IMR-90 (cell line): ENCODE measurements around the gene TMEM239. TPM values are rescaled to one million over a fixed set of nuclear protein-coding genes. Genes with fewer than 3 reads are reported as not detected.

Experiments used
- ATAC-seq: fragments of 200-7000 bp; cut with Tn5 transposase; 2 replicates; pipeline ENCODE4 v1.9.1; 2020; ENCODE audit warnings: low read depth, mild to moderate bottlenecking, moderate library complexity
- BruUV-seq: library from RNA; stranded (reverse); fragments of 400-500 nt; replicated peaks from 2 replicates; lab custom pipeline; 2021; lab: Mats Ljungman, UMichigan
- CTCF ChIA-PET: fragments of 300-600 bp; formaldehyde crosslinking; extraction: SDS; loops from one replicate; lab custom pipeline; 2021; ENCODE audit warnings: antibody characterized with exemption; lab: Yijun Ruan, JAX
- POLR2A ChIA-PET: fragments of 300-600 bp; sonication (Branson Sonifier 250); formaldehyde crosslinking; loops from one replicate; lab custom pipeline; 2022; ENCODE audit warnings: antibody characterized with exemption; ENCODE audit not compliant: unreplicated experiment; lab: Charles Lee
- DNase-seq: peaks from one replicate; pipeline ENCODE4 v3.0.0; 2013
- H2AFZ ChIP-seq: replicated peaks from 2 replicates; pipeline ENCODE3; 2013; ENCODE audit warnings: low read length, mild to moderate bottlenecking; ENCODE audit not compliant: poor library complexity
- H2AK5ac ChIP-seq: 2 replicates; pipeline ENCODE4 v1.6.1; 2013; ENCODE audit warnings: low read depth, low read length, inconsistent platforms
- H2AK9ac ChIP-seq: replicated peaks from 2 replicates; pipeline ENCODE3; 2013; ENCODE audit warnings: mild to moderate bottlenecking, low read depth, low read length, moderate library complexity; ENCODE audit not compliant: poor library complexity
- H2BK120ac ChIP-seq: 2 replicates; pipeline ENCODE4 v1.6.1; 2013; ENCODE audit warnings: low read depth, low read length, inconsistent platforms
- H2BK15ac ChIP-seq: 3 replicates; pipeline ENCODE4 v1.6.1; 2013; ENCODE audit warnings: low read depth, low read length, inconsistent platforms
- H2BK20ac ChIP-seq: 2 replicates; pipeline ENCODE4 v1.6.1; 2013; ENCODE audit warnings: low read depth, mild to moderate bottlenecking, inconsistent platforms, low read length, moderate library complexity
- H2BK5ac ChIP-seq: 2 replicates; pipeline ENCODE4 v1.6.1; 2013; ENCODE audit warnings: mild to moderate bottlenecking, low read depth, low read length, inconsistent platforms; ENCODE audit not compliant: poor library complexity, severe bottlenecking
- H3K14ac ChIP-seq: replicated peaks from 2 replicates; pipeline ENCODE4 v1.6.1; 2013; ENCODE audit warnings: low read depth, low read length, inconsistent platforms
- H3K18ac ChIP-seq: 2 replicates; pipeline ENCODE4 v1.6.1; 2013; ENCODE audit warnings: low read depth, low read length, control low read depth
- H3K23ac ChIP-seq: 2 replicates; pipeline ENCODE4 v1.6.1; 2013; ENCODE audit warnings: low read depth, low read length, inconsistent platforms
- H3K27ac ChIP-seq: 2 replicates; pipeline ENCODE4 v1.5.1; 2013; ENCODE audit warnings: mild to moderate bottlenecking, control low read depth, low read length; ENCODE audit not compliant: insufficient read depth
- H3K27me3 ChIP-seq: 2 replicates; pipeline ENCODE4 v1.6.1; 2013; ENCODE audit warnings: low read length; ENCODE audit not compliant: control insufficient read depth, insufficient read depth
- H3K36me3 ChIP-seq: 2 replicates; pipeline ENCODE4 v1.6.1; 2013; ENCODE audit warnings: low read length, mixed read lengths; ENCODE audit not compliant: control insufficient read depth, insufficient read depth
- H3K4ac ChIP-seq: 2 replicates; pipeline ENCODE4 v1.6.1; 2013; ENCODE audit warnings: low read depth, low read length, inconsistent platforms
- H3K4me1 ChIP-seq: 2 replicates; pipeline ENCODE4 v1.6.1; 2013; ENCODE audit warnings: low read length, mixed read lengths; ENCODE audit not compliant: control insufficient read depth, insufficient read depth
- H3K4me2 ChIP-seq: 2 replicates; pipeline ENCODE4 v1.6.1; 2013; ENCODE audit warnings: low read depth, mild to moderate bottlenecking, control low read depth, low read length, moderate library complexity
- H3K4me3 ChIP-seq: 2 replicates; pipeline ENCODE4 v1.5.1; 2013; ENCODE audit warnings: low read depth, mild to moderate bottlenecking, control low read depth, low read length, moderate library complexity; ENCODE audit not compliant: insufficient read depth
- H3K56ac ChIP-seq: 2 replicates; pipeline ENCODE4 v1.6.1; 2013; ENCODE audit warnings: low read length, inconsistent platforms; ENCODE audit not compliant: insufficient read depth; ENCODE audit errors: extremely low read depth
- H3K79me1 ChIP-seq, 2 experiments: 2 replicates each; pipeline ENCODE4 v1.6.1; 2013; ENCODE audit warnings: low read length in 2 of 2, inconsistent platforms in 1 of 2, low read depth in 1 of 2
- H3K9ac ChIP-seq: 2 replicates; pipeline ENCODE4 v1.6.1; 2013; ENCODE audit warnings: low read depth, low read length, control low read depth
- H3K9me1 ChIP-seq: 2 replicates; pipeline ENCODE4 v1.6.1; 2013; ENCODE audit warnings: low read length, inconsistent platforms; ENCODE audit not compliant: insufficient read depth
- H3K9me3 ChIP-seq: 2 replicates; pipeline ENCODE4 v1.6.1; 2013; ENCODE audit warnings: low read length; ENCODE audit not compliant: control insufficient read depth, insufficient read depth
- H4K20me1 ChIP-seq: 2 replicates; pipeline ENCODE4 v1.6.1; 2013; ENCODE audit warnings: low read length, inconsistent platforms; ENCODE audit not compliant: insufficient read depth
- H4K5ac ChIP-seq: 2 replicates; pipeline ENCODE4 v1.6.1; 2013; ENCODE audit warnings: mild to moderate bottlenecking, low read depth, low read length, control low read depth
- H4K8ac ChIP-seq, 2 experiments: 2 replicates each; pipeline ENCODE4 v1.6.1; 2013; ENCODE audit warnings: low read depth in 2 of 2, low read length in 2 of 2, control low read depth in 1 of 2, inconsistent platforms in 1 of 2
- H4K91ac ChIP-seq: 2 replicates; pipeline ENCODE4 v1.6.1; 2013; ENCODE audit warnings: low read depth, low read length, inconsistent platforms; ENCODE audit not compliant: insufficient read depth
- BHLHE40 ChIP-seq: fragments of 150-350 bp; IDR thresholded peaks from 2 replicates; pipeline ENCODE4 v1.6.1; 2016; ENCODE audit warnings: mild to moderate bottlenecking, low read depth, low read length
- CEBPB ChIP-seq: IDR thresholded peaks from 2 replicates; pipeline ENCODE4 v1.6.1; 2012; ENCODE audit warnings: low read depth, low read length, improper control_type of control experiment
- CHD1 ChIP-seq: IDR thresholded peaks from 2 replicates; pipeline ENCODE4 v1.6.1; 2012; ENCODE audit warnings: low read depth, low read length, improper control_type of control experiment
- CTCF ChIP-seq: conservative IDR thresholded peaks from 2 replicates; pipeline ENCODE4 v1.5.1; 2012; ENCODE audit warnings: mild to moderate bottlenecking, low read depth, low read length, improper control_type of control experiment
- ELK1 ChIP-seq: fragments of 150-350 bp; IDR thresholded peaks from 2 replicates; pipeline ENCODE4 v1.6.1; 2016; ENCODE audit warnings: low read depth, mild to moderate bottlenecking, low read length, moderate library complexity, borderline replicate concordance
- MAZ ChIP-seq: IDR thresholded peaks from 2 replicates; pipeline ENCODE4 v1.6.1; 2012; ENCODE audit warnings: low read depth, mild to moderate bottlenecking, low read length, improper control_type of control experiment, moderate library complexity, borderline replicate concordance
- NFE2L2 ChIP-seq: fragments of 150-350 bp; IDR thresholded peaks from 2 replicates; pipeline ENCODE4 v1.6.1; 2016; ENCODE audit warnings: low read depth, mild to moderate bottlenecking, low read length
- RAD21 ChIP-seq: IDR thresholded peaks from 2 replicates; pipeline ENCODE4 v1.6.1; 2012; ENCODE audit warnings: low read length, improper control_type of control experiment
- RFX5 ChIP-seq: IDR thresholded peaks from 2 replicates; pipeline ENCODE4 v1.8.0; 2012; ENCODE audit warnings: low read depth, mild to moderate bottlenecking, low read length, moderate library complexity
- SMC3 ChIP-seq: fragments of 150-350 bp; IDR thresholded peaks from 2 replicates; pipeline ENCODE4 v1.6.1; 2016; ENCODE audit warnings: low read depth, mild to moderate bottlenecking, antibody characterized with exemption, low read length, moderate library complexity
- WGBS, 2 experiments: methylation state at CpG; one replicate each; pipeline versions ENCODE4 v1.1.5 to v1.1.7; 2013; ENCODE audit warnings: missing lambda C conversion rate in 2 of 2; ENCODE audit not compliant: insufficient read length in 1 of 2; ENCODE audit errors: extremely low coverage in 2 of 2; 5-methylcytosine and 5-hydroxymethylcytosine counted together
- dilution Hi-C: fragments of 300-500 bp; cut with HindIII; formaldehyde crosslinking; loops from one replicate; pipeline ENCODE4 v1.14.3; 2018; ENCODE audit warnings: low sequenced_read_pairs; ENCODE audit not compliant: unreplicated experiment
- in situ Hi-C: fragments of 300-500 bp; cut with MboI; formaldehyde crosslinking; loops from 3 replicates; pipeline ENCODE4 v1.14.3; 2019; ENCODE audit warnings: low sequenced_read_pairs, inconsistent platforms, mixed read lengths
- intact Hi-C: fragments of 100-400 bp; cut with micrococcal nuclease; formaldehyde crosslinking; loops from 2 replicates; pipeline ENCODE4 v1.10.0; 2022
- polyA plus RNA-seq, 3 experiments: library from polyadenylated mRNA; depleted of rRNA; stranded (reverse); fragments of >200 nt; gene quantifications; 2 replicates each; pipeline ENCODE4 v1.2.3, GENCODE V29; 2012; ENCODE audit warnings: low replicate concordance in 1 of 3
- total RNA-seq: library from RNA; depleted of rRNA; stranded (reverse); fragments of >200 nt; gene quantifications from 2 replicates; pipeline ENCODE4 v1.2.3, GENCODE V29; 2012

The TMEM239 gene
- total and polyA plus RNA-seq, 2 of the 4 experiments (the other 2 are of a cell fraction) = 0.32 TPM; not detected in 1

GRCh38 chr20:2822073-2822472 lies 5.9 kb downstream of the TMEM239 start (continued):
- no peak for TF ChIP-seq CTCF

GRCh38 chr20:2825761-2826160 lies 9.6 kb downstream of the TMEM239 start:
- Histone ChIP-seq H3K14ac (no peak overlapping the region), H2AFZ (no peak overlapping the region), H2BK20ac (no peak overlapping the region), H3K79me1 (no peaks in the 10 kb centered on the region), H3K4me2 (no peak overlapping the region), H3K4me3 (no peak overlapping the region), H3K9ac (no peak overlapping the region), H3K9me3 (no peaks in the 10 kb centered on the region), H3K23ac (no peak overlapping the region), H2AK5ac (no peak overlapping the region), H2BK15ac (no peak overlapping the region), H4K5ac (no peak overlapping the region), H3K4me1 (peaks cover 3% of the 10 kb centered on the region; the same call in 1 of the 2 replicates), H3K27ac (no peak overlapping the region), H3K27me3 (no peaks in the 10 kb centered on the region; the same call in 1 of the 2 replicates), H3K9me1 (no peaks in the 10 kb centered on the region; the same call in 1 of the 2 replicates), H4K8ac (no peak overlapping the region), H2AK9ac (no peak overlapping the region), H4K20me1 (no peaks in the 10 kb centered on the region), H2BK120ac (no peak overlapping the region), H3K56ac (no peak overlapping the region), H3K36me3 (no peaks in the 10 kb centered on the region), H3K4ac (no peak overlapping the region), H2BK5ac (no peak overlapping the region), H4K91ac (no peak overlapping the region), H3K18ac (no peak overlapping the region)
- in situ Hi-C loops (loop anchor here (25.0 kb wide), 1 partner anchor 313 kb away; the partner anchor contains the start of gene ZNF343), intact Hi-C loops (no loop called here), dilution Hi-C loops (no loop called here)
- TF ChIP-seq NFE2L2 (no peak), RAD21 (no peak), SMC3 (no peak), BHLHE40 (no peak), RFX5 (no peak), CHD1 (no peak), CEBPB (no peak), MAZ (no peak), CTCF (no peak), ELK1 (no peak)
- DNase-seq = no peak
- POLR2A ChIA-PET = no interaction called here
- CTCF ChIA-PET = no interaction called here
- WGBS, 2 experiments = no CpG with 5 or more reads among the region's 2 CpGs
- BruUV-seq = no TSS peak
- ATAC-seq = no peak
